ENCODE data around the gene PHKB. TPM values are rescaled to one million over a fixed set of nuclear protein-coding genes. Genes with fewer than 3 reads are reported as not detected.

Gene PHKB
- total and polyA plus RNA-seq, 2 of the 8 experiments (the other 6 are each of a cell fraction or from before 2014, with no cell fraction given): 18.6 to 38.3 TPM

DNA sequence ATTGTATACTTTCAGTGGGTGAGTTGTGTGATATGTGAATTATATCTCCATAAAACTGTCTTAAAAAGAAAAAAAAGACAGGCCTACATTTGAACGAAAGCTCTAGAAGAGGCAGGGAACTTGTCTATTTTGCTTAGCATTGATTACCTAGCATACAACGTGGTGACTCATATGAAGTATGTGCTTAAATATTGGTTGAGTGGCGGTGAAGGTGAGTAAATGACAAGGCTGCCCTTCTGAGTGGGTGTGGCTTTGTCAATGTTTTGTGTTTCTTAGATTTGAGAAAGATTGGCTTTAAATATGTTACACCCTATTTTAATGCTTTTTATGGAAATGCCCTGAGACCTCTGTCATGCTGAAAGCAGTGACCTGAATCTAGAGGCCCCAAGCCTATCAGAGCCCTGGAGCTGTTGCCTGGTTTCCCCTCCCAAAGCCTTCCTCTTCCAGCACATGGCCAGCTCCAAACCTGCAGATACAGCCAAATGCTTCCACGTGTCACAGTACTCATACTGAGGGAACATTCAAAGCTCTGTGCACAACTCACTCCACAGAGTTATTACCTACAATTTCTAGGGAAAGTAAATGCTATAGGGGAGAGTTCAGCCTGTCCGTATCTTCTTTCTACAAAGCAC, 260.0 kb downstream of the PHKB start (continued):
- TF ChIP-seq CHD2 (IDR thresholded peaks at IDR 0.05; ENCODE audit: low read length) (no peak), RNF2 (IDR thresholded peaks at IDR 0.05; ENCODE audit: borderline replicate concordance, low read depth, low read length, missing control alignments, poor library complexity, severe bottlenecking) (no peak), NANOG (IDR thresholded peaks at IDR 0.05; ENCODE audit: insufficient read depth, low read depth, low read length, poor library complexity, severe bottlenecking) (no peak)
- TF ChIP-seq, protein P1, sequence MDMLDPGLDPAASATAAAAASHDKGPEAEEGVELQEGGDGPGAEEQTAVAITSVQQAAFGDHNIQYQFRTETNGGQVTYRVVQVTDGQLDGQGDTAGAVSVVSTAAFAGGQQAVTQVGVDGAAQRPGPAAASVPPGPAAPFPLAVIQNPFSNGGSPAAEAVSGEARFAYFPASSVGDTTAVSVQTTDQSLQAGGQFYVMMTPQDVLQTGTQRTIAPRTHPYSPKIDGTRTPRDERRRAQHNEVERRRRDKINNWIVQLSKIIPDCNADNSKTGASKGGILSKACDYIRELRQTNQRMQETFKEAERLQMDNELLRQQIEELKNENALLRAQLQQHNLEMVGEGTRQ (IDR thresholded peaks at IDR 0.05; ENCODE audit: low read length): no peak

Data from H1 (cell line).